ENCODE results near the gene GIPC2.

DNA sequence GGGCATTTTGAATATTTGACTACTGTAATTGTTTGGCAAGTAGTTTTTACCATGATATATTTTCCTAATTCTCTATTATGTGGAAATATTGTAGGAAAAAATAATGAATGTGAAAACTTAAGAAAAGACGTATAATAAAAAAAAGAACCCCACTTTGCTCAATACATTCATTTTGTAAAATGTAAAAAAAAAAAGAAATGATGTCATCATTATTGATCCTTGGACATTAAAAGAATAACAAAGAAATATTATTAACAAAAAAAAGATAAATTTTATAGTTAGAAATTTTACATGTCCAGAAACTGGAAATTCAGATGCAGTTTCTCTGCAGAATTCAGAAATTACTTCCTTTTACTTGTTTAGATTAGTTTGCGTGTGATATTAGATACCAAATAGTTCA is 5.2 kb downstream of the GIPC2 start:
- TF ChIP-seq, protein P1, sequence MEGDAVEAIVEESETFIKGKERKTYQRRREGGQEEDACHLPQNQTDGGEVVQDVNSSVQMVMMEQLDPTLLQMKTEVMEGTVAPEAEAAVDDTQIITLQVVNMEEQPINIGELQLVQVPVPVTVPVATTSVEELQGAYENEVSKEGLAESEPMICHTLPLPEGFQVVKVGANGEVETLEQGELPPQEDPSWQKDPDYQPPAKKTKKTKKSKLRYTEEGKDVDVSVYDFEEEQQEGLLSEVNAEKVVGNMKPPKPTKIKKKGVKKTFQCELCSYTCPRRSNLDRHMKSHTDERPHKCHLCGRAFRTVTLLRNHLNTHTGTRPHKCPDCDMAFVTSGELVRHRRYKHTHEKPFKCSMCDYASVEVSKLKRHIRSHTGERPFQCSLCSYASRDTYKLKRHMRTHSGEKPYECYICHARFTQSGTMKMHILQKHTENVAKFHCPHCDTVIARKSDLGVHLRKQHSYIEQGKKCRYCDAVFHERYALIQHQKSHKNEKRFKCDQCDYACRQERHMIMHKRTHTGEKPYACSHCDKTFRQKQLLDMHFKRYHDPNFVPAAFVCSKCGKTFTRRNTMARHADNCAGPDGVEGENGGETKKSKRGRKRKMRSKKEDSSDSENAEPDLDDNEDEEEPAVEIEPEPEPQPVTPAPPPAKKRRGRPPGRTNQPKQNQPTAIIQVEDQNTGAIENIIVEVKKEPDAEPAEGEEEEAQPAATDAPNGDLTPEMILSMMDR (IDR thresholded peaks at IDR 0.05) = no peak
- no peak for TF ChIP-seq EP300 (IDR thresholded peaks at IDR 0.05)

All from suprapubic skin (tissue), 3 donors.